ENCODE data around the gene CAMK1.

GRCh38 chr3:9721700-9722060 lies 48.1 kb downstream of the CAMK1 start:
- TF ChIP-seq CTCF (IDR thresholded peaks at IDR 0.05) (no peak), POLR2A (IDR thresholded peaks at IDR 0.05) (no peak)
